ENCODE measurements around the gene MAPK1IP1L.

The MAPK1IP1L gene

DNA sequence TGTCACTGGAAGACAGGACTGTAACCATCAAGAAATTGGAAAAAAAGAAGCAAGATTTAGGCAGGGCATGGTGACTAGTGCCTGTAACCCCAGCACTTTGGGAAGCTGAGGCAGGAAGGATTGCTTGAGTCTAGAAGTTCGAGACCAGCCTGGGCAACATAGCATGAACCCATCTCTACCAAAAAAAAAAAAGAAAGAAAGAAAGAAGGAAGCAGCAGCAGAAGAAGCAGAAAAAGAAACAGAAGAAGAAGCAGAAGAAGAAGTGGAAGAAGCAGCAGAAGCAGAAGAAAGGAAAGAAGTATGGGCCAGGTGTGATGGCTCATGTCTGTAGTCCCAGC is 47.1 kb downstream of the MAPK1IP1L start:
- no peak for DNase-seq

DNA sequence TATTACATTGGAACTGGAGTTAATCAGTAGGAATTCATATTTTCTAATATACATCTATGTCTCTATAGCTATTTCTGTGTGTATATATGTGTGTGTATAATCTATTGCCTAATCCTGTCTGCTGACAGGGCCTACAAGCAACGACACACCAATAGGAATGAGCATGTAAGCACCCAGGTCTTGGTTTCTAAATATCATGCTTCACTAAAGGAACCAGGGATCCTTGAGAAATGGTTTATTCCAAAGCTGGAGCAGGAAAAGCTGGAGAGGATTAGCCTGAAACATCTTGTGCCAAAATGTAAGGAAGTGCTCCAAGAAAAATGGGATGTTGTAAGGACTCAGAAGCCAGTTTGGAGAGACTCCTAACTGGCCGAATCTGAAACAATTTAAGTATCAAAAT is 48.3 kb downstream of the MAPK1IP1L start:
- DNase-seq = no peak

DNA sequence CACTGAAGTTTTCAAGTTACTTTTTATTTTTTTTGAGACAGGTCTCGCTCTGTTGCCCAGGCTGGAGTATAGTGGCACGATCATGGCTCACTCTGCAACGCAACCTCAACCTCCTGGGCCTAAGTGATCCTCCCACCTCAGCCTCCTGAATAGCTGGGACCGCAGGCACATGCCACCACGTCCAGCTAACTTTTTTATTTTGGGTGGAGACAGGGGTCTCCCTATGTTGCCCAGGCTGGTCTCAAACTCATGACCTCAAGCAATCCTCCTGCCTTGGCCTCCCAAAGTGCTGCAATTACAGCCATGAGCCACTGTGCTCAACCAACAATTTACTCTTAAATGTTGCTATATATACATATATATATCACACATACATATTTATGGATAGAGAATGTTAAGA is 50.3 kb downstream of the MAPK1IP1L start:
- no peak for DNase-seq

DNA sequence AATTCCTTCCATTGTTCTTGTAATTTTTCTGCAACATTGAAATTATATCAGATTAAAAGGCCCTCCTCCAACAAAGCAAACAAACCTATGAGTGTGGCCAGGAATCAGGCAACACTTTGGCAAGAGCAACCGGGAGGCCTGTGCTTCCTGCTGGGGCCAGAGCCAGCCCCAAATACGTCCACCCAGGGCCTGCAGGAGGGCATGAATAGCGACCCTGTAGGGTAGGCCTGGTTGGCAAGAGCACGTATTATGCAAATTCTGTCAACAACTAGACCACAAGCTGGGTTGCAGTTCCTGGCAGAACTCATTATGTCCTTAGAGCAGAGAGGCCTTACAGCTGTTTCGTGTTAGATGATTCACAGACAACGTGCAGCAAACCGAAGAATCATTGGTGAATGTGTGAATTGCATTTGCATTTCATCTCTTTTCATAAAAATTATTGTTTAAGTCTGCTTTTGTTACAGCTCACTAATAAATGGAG is 50.7 kb downstream of the MAPK1IP1L start:
- peak; percentile 85 for DNase-seq

DNA sequence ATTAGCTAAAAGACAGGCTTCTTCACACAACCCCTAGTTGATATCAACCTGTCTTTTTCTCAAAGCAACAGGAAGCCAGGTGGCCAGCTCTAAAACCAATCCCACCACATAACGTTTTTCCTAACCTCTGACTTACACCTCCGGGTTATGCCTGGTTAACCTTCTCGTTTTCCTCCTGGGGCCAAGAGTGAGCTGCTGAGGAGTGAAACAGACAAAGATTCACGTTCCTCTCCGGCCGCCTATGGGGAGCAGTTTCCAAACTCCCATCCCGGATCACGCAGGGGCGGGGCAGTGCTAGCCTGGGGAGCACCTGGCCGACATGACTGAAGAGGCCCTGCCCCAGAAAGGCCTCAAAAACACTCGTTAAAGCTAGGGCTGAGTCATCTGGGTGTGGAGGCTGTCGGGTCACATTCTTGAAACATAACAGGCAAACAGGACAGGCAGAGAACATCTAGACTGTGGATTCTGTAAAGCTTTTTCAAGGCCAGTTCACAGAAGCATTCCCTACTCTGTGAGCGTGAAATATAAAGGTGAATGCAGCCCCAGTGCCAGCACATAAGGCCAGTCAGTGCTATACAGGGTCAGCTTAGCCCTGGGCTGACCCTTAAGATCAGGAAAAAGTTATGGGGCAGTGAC is 51.7 kb downstream of the MAPK1IP1L start:
- DNase-seq = peak; percentile 99

DNA sequence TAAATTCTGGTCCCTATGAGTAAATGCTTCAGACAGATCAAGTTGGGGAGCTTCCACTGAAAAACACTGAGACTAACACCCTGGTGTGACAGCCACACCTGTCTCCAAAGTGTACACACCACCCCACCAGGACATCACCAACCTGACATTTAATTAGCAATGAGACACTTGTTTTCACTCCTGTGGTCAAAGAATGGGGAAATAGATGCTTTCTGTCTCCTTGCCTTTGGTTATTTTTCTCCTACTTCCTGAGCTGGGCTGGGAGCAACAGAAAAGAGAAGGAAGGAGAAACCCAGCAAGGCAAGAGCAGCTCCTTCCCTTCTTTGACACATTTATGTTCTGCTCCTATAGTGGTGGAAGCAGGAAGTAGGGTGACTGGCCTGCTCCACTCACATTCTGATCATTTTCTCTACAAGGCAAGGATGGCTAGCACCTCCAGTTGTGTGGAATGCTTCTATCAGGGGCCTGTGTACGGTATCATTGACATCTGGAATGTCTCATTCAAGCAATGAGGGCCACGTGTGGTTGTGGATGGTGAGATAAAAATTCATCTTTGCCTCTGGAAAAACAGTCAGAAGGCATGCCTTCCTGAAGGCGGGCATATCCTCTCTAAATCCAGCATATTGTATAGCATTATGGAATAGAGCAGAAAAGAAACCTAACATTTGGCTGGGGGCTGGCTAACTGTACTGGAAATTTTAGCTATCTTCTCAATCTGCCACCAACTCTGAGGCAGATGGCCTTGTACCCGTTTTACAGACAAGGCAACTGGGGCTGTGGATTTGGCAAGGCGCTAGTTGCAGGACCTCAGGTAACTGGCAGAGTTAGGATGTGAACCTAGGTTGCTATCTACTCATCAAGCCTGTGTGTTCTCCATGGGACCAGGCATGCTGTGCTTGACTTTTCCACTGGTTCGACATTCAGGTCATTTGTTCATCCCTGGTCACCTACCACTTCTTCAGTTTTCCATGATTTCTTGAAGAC is 52.8 kb downstream of the MAPK1IP1L start:
- DNase-seq = no peak

DNA sequence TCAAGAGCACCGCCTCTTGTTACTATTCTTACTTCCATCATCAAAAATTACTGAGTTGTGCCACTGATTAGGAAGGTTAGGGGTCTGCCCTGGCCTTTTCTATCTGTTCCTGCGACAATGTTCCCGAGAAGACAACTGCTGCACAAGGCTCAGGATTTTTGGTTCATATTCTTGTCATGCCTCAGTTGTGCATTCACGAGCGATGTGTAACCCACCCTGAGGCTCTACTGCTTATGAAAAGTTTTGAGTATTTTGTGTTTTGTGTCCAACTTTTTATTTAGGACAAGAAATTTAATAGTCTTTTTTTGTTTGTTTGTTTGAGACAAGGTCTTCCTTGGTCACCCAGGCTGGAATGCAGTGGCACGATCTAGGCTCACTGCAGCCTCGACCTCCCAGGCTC is 54.5 kb downstream of the MAPK1IP1L start:
- no peak for DNase-seq

DNA sequence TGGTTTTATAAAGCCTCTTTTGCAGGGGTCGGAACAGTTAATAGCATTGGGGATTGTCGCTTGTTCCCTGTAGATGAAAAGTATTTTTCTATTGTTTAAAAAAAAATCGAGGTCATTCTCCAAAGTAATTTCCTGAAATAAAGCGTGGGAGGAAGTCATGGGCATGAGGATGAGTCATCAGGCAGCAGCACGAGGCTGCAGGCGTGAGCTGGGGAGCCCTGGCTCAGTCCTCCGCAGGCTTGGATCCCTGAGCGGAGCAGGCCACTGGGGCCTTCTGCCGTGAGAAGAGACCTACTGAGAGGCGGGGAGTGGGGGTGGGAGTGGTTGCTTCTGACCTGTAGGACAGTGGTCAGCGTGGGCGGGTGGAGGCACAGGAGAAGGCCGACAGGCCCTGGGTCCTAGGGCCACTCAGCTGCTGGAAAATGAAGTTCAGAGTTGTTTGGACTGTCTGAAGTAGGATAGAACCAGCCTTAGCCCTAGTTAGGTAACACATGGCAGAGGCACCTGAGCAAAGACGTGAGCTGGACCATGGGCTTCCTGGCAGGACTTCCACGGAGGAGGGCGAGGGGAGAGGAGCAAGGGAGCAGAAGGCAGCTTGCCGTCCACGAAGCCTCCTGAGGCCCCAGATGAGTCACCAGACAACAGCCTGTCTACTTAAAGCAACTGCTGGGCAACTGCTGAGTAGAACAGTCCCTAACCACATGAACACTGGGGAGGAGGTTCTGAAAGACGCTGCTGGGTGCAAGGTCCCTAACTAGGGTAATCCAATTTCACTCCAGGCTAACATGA is 56.5 kb downstream of the MAPK1IP1L start:
- DNase-seq = peak; percentile 87

DNA sequence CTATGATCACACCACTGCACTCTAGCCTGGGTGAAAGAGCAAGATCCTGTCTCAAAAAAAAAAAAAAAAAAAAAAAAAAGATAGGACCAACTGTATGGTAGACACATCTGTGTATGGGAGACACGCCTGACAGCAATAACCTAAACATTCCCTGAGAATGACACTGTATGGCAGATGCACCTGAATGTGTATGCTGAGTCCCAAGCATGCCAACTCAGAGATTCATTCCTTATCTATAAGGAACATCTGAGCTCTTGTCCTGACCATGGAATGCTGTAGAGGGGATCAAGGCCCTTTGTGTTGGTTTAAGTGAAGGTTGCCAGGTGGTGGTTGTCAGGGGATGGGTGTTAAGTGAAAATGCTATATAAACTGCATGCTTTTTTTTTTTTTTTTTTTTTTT is 58.4 kb downstream of the MAPK1IP1L start:
- no peak for DNase-seq

DNA sequence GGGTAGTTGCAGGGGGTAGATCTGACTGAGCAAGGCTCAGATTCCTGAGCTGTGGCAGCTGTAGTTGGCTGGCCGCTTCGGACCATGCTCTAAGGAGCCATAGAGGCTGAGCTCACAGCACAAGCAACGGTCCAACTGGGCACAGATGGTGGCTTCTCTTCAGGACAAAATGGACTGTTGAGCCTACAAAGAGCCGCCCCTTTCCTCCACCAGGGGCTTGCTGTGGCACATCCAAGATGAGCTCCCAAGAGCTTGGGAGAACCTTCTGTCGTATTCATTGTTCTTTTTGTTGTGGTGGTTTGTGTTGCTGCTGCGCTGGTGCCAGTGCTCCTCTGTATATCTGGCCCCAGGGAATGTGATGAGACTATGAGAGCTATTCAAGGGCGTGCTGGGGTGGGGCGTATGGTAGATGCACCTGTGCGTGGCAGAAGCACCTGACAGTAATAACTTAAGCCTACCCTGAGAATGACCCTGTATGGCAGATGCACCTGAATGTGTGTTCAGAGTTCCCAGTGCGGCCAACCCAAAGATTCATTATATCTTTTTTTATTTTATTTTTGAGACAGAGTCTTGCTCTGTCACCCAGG is 59.8 kb downstream of the MAPK1IP1L start:
- no peak for DNase-seq

DNA sequence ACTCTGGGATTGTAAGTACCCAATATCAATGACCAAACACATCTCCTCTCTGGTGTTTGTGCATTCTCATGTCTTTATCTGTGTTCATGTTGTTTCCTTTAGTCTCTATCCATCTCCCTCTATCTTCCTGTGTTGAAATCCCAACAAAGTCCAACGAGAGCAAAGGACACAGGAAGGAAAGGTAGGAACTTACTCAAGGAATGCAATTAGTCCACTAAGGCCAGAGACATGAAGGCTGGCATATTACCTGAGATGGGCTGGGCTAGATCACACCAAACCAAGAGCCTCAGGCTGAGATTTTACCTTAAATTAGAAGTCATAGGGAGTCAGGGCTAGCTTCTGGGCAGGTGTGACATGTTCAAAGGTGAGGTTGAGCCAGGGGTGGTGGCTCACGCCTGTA is 63.3 kb downstream of the MAPK1IP1L start:
- no peak for DNase-seq

DNA sequence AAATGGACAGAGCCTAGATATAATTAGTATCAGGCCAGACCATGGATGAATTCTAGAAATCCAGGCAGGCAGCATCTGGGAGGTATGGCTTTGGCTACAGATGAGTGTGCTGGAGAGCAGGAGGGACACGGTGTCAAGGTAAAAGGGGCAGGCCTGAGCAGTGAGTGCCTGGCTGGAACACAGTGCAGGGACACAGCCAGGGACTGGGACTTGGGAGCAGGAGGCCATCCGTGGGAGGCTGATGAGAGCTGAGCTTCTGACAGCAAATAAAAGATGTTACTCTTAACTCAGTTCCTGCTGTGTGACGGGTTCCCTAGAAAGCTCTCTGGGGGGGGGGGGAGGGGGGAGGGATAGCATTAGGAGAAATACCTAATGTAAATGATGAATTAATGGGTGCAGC is 64.0 kb downstream of the MAPK1IP1L start:
- no peak for DNase-seq

DNA sequence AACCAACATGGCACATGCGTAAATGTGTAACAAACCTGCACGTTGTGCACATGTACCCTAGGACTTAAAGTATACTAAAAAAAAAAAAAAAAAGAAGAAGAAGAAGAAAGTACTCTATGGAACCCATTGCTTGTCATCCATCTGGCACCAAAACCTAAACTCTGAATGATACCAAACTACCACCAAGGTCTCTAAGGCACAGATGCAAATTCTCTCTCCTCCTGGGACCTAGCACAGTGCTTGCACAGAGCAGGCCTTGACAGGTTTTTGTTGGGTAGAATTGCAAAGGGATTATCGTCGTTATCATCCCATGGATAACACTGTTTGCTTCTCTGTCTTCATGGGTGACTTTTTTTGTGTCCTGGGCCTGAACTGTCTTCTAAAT is 64.4 kb downstream of the MAPK1IP1L start:
- DNase-seq = no peak

DNA sequence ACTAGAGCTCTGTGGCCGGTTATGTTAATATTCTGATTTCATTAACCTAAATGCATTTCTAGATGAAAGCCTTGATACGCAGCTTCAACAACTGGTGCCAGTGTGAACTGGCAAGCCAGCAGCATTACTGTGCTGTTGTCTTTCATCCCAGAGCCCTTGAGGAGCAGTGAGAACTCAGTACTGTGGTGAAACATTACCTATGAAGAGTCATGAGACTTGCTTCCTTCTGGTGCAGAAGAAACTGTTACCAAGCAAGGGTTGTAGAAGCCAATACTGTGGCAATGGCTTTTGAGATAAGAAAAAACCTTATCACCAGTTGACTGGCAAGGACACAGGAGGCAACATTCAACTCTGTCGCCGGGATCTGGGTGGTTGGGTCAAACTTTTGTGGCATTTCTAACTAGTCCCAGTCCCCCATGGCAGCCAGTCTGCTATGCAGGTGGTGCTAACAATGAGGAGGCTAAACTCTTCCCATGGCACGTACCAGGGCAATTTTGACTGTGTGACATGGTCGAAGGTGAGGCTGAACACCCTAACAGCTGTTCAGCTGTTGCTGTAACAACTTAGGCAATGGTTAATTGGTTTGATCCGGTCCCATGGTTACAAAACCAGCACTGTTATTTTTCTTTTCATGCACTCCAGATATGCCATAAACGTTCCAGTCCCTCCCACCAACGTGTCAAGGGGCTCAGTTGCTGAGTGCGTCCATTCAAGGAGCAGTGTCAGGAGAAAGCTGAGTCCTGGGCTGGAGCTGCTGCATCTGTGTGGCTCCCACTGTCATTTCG is 65.0 kb downstream of the MAPK1IP1L start:
- no peak for DNase-seq

DNA sequence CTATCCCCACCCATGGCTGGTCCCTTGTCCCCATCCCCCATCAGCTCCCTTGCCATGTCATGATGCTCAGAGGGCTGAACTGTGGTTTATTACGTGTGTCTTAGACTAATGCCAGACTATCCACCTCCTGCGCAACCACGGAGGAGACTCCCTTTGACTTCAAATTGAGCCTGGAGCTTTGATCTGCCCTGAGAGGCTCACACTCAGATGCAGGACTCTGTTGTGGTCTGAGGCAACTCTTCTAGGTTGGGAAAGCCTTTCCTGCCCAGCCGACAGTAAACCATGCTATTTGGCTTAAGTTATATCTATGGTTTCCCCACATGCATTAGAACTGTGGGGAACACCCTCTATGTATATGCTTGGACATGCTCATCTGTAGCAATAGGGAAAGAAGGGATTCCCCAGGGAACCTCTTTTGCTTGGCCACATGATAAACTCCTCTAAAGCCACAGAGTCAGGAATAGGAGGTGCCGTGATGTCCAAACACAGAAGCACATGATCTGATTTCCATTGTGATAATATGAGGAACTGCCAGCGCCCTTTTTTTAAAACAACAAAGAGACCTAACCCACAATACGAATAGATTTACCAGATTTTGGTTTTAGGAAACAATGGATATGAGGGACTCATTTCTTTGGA is 66.5 kb downstream of the MAPK1IP1L start:
- DNase-seq = peak; percentile 68

DNA sequence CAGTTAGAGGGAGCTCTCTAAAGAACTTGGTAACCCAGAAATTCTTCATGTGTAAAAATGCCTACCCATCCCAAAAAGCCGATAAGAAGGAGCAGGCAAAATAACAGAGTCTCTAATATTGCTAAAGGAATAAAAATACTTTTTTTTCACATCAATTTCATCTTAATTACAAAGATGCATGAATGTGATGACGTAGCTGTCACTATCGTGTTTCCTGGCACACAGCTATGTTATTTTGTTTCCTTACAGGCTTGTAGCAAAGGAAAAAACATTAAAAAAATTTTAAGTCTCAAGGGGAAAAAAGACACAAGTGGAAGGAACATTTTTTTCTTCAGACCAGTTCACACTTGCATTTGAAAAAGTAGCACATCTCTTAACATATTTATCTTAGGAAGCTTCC is 67.3 kb downstream of the MAPK1IP1L start:
- no peak for DNase-seq
